HK-2 (cell line): Measurements from ENCODE around the gene PRELID2.
"Not testable (repeated sequence)": the region's sequence is repeated elsewhere in the genome, so short reads cannot be mapped to it uniquely, and the experiment has no call there.

Source experiments
- DNase-seq: peaks from one replicate; pipeline ENCODE4 v3.0.0-alpha.2; 2018; ENCODE audit not compliant: unreplicated experiment

Gene PRELID2

DNA sequence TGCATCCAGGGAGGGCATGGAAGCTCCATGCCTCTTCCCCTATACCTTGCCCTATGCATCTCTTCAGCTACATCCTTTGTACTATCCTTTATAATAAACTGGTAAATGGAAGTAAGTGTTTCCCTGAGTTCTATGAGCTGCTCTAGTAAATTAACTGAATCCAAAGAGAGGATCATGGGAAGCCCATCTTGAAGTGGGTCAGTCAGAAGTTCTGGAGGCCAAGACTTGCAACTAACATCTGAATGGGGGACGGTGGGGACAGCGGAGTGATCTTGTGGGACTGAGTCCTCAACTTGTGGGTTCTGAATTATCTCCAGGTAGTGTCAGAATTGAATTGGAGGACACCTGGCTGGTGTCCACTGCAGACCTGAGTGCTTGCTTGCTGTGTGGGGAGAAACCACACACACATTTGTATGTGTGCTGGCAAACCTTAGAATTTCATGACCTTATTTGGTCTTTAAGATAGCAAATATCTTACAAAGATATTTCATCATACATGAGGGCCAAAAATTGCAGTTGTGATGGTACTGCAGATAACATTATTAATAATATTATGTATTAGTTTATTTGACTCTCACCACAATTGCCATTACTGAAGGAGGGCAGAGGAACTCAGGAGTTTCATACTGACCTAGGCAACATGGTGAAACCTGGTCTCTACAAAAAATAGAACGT lies 5.5 kb upstream of the PRELID2 start:
- DNase-seq = no peak

DNA sequence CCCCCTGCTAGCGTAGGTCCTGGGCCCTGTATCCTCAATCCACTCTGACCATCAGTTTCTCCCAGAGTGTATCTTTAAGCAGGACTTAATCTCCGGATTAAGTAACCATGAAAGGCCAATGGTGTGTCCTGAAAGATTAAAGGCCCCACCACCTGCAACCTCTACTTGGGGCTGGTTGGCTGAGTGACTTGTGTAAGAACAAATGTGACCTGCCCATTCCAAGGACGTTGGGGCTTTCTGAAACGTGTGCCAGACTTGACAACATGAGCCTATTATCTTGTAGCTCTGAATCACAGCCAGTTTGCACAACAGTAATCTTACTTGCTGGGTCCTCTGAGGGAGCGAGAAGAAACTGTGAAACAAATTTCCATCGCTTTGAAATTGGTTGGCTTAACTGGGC lies 3.1 kb upstream of the PRELID2 start:
- DNase-seq = no peak

DNA sequence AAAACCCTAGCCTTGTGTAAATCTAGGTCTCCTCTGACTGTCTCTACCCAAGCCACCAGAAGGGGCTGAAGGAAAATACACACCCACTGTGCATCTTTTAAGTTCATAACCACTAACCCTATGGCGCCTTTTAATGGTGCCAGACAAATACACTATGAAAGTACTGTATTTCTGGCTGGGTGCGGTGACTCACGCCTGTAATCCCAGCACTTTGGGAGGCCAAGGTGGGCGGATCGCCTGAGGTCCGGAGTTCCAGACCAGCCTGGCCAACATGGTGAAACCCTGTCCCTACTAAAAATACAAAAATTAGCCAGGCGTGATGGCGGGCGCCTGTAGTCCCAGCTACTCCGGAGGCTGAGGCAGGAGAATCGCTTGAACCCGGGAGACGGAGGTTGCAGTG lies 1.1 kb upstream of the PRELID2 start:
- DNase-seq = not testable (repeated sequence)

- no peak for DNase-seq
These were observed 702 bp upstream of the PRELID2 start for GRCh38 chr5:145835848-145836239.

DNA sequence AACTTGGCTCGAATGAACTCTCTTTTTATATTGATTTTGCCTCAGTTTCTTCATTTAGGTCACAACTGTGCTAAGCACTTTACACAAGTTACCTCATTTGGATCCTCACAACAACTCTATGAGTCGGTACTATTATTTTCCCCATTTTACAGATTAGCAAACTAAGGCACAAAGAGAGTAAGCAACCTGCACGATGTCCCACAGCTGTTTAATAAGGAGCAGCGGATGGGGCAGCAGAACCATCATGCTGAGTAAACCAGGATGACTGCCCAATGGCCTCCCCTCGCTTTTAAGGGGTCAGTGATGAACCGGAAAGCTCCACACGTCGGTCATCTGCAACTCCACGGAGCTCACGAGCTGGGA lies 607 bp downstream of the PRELID2 start:
- no peak for DNase-seq

GRCh38 chr5:145833631-145834200 lies 1.4 kb downstream of the PRELID2 start:
- no peak for DNase-seq

- no peak for DNase-seq
These were observed 4.5 kb downstream of the PRELID2 start for GRCh38 chr5:145830594-145830993.

GRCh38 chr5:145829708-145830361 lies 5.3 kb downstream of the PRELID2 start:
- no peak for DNase-seq

DNA sequence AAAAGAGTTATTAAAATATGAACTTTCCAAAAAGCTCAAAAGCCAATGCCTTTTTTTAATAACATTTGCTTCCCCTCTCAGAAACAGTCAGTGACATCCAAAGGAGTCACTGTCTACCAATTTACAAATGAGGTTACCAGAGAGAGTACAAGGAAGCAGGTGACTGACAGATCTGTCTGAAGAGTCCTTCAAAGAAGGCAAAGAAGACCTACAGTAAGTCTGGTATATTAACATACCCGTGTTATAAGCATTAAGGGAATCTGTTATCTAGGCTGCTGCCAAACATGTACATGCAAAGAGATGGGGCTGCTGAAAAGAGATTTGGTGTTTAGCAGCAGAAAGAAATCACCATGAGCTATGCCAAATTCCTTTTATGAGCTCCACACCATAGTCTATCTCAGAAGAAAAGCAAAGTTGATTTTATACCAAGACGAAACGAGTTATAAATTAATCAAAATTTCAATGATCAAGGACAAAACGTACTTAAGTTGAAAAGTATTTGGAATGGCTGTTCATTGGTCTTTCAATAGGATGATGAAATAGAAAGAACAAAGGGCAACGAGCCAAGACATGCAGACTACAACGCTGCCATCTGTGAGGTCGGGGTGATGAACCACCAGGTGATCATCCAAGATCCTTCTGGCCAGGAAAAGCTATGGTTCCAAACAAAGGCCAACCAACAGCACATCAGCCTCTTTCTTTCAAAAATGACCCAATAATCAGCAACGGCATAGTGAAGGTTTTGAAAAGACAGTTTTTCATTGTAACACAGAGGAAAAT lies 8.1 kb downstream of the PRELID2 start:
- no peak for DNase-seq

- no peak for DNase-seq
These were observed 9.4 kb downstream of the PRELID2 start for GRCh38 chr5:145825751-145826180.

GRCh38 chr5:145824040-145824439 lies 11.1 kb downstream of the PRELID2 start:
- DNase-seq = no peak

GRCh38 chr5:145818604-145819003 lies 16.5 kb downstream of the PRELID2 start:
- no peak for DNase-seq

GRCh38 chr5:145812877-145813276 lies 22.3 kb downstream of the PRELID2 start:
- DNase-seq = no peak

- no peak for DNase-seq
These were observed 23.1 kb downstream of the PRELID2 start for GRCh38 chr5:145811834-145812625.

GRCh38 chr5:145806923-145807322 lies 28.2 kb downstream of the PRELID2 start:
- DNase-seq = no peak

GRCh38 chr5:145805819-145806218 lies 29.3 kb downstream of the PRELID2 start:
- DNase-seq = no peak

DNA sequence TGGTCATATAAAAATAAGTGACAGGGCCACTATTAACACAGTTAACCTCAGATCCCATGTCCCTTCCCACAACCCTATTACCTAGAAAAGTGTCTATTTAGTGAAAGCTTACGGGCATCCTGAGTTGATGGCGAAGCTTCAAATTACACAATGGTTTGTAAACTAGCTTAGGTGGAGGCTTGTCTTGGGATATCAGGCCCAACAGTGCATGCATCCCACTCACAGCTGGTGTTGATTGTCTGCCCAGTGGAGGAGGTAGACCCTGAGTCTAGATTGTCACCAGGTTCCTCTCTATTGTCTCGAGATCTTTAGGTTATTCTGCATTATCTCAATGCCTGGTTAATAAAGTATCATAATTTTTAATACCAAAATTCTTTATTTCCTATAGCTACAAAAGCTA lies 30.4 kb downstream of the PRELID2 start:
- no peak for DNase-seq

DNA sequence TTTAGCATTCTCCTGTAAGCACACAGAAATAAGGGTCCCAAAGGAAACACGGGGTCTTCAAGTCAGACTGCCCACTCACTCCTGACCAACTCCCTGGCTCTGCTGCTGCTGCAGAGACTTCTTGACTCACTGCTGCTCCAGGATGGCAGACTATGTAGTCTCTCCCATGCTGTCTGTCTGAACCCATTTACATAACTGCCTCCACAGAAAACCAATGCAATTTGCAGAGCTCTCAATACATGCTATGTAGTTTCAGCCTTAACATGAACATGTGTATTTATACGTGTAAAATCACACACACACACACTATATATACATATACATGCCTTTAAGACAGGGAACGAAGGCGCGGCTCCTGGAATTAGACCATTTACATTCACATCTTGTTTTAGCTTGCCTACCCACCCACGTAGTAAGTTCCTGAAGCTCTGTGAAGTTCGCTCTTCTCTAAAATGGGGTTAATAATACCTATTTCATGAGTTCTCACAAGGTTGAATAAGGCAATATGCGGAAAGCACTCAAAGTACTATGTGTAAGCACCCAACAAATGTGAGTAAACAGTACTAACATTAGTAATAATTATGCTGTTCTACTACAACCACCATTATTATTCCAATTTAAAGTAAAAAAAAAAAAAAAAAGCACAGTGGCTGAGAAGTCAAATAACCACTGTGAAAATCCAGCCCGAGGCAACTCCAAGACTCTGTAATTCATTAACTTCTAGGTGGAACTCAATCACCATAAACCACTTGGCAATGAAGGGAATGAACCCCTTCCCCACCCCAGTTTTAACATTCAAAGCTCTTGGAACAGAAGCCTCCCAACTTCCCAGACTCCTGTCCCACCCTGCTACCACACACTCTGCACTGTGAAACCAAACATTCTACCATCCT lies 31.8 kb downstream of the PRELID2 start:
- no peak for DNase-seq

DNA sequence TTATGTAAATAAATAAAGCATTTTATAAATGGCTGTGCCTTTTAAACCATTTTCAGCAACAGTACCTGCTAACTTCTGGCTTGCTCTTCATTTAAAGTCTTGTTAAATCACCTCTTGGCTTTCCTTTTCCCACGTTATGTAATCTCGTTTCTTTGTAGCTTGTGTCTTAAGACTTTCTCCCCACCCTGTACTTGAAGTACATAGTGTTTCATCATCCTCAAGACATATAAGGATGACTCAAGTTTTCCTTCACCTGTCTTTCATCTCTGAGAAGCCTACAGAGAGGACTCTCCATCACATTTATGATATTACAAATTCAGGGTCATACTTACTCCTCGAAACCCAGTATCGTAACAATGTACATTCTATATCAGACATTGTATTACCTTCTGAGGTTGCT lies 33.9 kb downstream of the PRELID2 start:
- no peak for DNase-seq

DNA sequence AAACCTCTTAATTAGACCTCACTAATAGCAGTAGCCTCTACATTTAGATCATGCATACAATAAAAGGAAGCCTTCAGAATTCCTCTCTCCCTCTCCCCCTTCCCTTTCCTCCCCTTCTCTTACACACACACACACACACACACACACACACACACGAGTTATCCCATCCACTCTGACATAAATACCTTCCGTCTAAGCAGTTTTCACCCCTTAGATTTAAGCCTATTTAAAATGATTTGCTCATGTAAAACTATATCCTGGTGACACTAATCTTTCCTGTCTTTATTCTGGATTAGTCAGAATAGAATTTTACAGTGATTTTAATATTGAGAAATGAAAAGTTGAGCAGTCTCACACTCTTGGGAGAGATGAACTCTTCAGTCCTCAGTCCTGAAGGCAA lies 35.0 kb downstream of the PRELID2 start:
- DNase-seq = no peak

GRCh38 chr5:145798503-145798902 lies 36.6 kb downstream of the PRELID2 start:
- not testable (repeated sequence) for DNase-seq
